GM18867 (cell line): ENCODE results near the gene SORD.

Source experiments
- ATAC-seq: cut with Tn5 transposase; IDR thresholded peaks from one replicate; pipeline ENCODE4 v1.9.1; 2021; ENCODE audit warnings: mild to moderate bottlenecking, moderate library complexity; ENCODE audit not compliant: unreplicated experiment

Gene SORD

GRCh38 chr15:45114751-45115085 lies 91.7 kb downstream of the SORD start:
- no peak for ATAC-seq

DNA sequence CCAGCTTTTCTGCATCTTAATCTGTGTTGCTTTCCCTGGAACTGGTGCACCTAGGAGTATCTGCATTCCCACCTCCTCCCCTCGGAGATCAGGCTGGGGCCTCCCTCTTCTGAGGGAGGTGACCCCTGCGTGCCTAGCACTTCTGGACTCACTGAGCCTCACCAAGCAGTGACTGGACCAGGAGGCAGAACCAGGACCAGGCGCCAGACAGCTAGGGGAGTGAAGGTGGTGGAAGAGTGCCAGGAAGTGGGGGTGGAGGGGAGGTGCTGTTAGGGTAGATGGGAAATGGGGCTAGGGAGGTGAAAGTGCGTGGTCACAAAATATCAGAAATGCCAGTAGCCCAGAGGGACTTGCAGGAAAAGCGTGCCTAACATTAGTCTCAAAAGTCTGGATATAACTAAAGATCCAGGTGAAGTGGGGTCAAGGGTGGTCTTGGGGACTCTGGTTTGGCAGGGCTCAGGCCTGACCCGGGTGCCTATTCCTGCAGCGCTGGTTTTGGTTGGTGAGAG lies 92.4 kb downstream of the SORD start:
- no peak for ATAC-seq

- ATAC-seq, result no peak
These were observed 93.0 kb downstream of the SORD start for GRCh38 chr15:45116006-45116481.

DNA sequence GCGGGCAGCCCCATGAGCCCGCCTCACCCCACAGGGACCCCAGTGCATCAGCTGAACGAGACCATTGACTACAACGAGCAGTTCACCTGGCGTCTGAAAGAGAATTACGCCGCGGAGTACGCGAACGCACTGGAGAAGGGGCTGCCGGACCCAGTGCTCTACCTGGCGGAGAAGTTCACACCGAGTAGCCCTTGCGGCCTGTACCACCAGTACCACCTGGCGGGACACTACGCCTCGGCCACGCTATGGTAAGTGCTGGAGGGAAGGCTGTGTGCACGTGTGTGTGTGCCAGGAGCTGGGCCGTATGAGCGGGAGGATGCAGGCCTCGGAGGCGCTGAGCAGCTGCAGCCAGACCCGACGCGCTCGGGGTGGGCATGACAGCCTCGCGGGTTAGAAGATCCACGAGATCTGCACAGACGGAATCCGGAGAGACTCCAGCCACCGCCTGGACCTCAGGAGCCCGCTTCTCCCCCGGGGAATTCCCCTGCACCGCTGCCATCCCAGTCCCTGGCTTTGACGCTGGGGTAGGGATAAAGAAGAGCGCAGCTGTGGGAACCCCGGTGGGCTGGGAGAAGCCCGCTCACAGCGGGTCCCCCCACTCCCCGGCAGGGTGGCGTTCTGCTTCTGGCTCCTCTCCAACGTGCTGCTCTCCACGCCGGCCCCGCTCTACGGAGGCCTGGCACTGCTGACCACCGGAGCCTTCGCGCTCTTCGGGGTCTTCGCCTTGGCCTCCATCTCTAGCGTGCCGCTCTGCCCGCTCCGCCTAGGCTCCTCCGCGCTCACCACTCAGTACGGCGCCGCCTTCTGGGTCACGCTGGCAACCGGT lies 93.7 kb downstream of the SORD start:
- no peak for ATAC-seq

DNA sequence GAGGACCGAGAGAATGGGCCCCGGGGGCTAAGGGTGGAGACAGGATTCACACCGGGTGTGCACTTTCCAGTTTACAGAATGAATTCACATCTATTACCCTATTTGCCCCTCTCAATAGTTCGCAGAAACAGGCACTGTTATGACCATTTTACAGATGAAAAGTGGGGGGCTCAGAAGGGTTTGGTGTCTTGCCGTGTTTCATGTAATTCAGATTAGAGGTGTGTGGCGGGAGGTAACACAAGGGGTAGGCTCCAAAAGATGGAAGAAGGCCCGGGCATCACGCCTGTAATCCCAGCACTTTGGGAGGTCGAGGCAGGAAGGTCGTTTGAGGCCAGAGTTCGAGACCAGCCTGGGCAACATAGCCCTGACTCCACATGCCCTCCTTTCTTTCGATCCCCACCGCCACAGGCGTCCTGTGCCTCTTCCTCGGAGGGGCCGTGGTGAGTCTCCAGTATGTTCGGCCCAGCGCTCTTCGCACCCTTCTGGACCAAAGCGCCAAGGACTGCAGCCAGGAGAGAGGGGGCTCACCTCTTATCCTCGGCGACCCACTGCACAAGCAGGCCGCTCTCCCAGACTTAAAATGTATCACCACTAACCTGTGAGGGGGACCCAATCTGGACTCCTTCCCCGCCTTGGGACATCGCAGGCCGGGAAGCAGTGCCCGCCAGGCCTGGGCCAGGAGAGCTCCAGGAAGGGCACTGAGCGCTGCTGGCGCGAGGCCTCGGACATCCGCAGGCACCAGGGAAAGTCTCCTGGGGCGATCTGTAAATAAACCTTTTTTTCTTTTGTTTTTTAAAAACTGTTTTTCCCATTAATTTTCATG lies 94.5 kb downstream of the SORD start:
- ATAC-seq, result peak; percentile 4

- peak; percentile 87 for ATAC-seq
These were observed 95.2 kb downstream of the SORD start for GRCh38 chr15:45118131-45118588.

GRCh38 chr15:45118996-45119395 lies 96.0 kb downstream of the SORD start:
- ATAC-seq, result no peak

DNA sequence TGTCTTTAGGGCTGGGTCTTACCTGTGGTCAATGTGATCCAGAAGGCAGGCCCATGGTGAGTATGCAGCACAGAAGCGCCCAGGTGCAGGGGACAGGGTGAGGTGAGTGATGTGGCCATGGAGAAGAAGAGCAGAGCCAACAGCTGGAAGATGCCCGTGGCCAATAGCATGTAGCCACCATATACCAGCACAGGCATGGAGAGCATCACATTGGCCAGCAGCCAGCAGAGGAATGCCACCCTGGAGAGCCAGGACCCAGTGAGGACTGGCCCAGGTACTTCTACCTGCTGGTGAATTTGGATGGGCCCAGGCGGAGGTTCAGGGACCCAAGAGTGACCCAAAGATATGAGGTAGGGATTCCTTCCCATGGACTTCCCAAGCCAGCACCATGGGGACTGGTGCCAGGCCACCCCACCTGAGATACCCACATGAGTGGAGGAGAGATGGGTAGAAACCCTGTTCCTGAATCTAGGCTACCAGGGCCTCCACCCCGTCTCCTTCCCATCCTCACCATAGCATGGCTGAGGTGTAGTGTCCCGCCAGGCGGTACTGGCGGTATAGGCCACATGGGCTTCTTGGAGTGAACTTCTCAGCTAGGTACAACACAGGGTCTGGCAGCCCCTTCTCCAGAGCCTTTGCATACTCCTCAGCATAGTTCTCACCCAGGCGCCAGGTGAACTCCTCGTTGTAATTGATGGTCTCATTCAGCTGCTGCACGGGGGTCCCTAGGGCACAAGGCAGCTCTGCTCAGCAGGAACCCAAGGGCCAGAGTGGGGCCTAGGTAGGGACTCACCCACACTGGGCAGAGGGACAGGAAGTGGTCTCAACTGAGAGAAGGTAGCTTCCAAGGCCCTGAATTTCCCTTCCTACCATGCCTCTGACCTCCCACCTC lies 97.3 kb downstream of the SORD start:
- no peak for ATAC-seq

DNA sequence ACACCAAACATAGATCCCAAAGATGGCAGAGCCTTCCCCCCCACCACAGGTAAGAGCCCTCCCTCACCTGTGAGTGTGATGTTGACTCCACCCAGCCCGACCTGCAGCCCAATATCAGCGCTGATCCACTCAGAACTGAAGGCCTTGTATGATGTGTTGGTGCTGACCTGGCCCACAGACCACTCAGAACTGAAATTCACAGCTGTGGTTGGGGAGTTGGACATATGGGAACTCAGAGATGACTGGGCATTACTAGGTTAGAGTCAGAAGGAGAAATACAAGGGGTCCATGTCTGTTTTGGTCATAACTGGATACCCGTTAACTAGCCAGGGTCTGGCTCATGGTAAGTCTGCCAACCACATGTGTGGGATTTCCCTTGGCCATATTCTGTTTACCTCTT lies 98.0 kb downstream of the SORD start:
- no peak for ATAC-seq

- ATAC-seq, result no peak
These were observed 98.9 kb downstream of the SORD start for GRCh38 chr15:45121706-45122417.

DNA sequence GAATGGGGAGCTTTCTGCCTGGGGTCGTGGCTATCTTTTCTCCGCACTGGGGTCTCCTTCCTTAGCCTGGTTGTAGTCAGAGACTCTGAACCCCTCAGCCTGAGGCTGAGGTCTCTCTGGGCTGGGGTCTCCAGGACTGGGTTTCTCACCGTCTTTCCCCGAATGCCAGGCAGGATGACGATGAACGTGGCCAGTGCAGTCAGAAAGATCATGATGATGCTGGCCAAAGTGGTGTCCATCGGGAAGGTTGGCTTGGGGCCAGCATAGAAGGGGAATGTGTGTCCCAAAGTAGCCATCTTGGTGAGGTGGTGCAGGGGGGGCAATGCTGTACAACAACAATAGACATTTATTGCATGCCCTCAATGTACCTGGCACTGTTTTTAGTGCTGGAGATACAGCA lies 99.7 kb downstream of the SORD start:
- no peak for ATAC-seq

- no peak for ATAC-seq
These were observed 100.4 kb downstream of the SORD start for GRCh38 chr15:45123397-45123796.

DNA sequence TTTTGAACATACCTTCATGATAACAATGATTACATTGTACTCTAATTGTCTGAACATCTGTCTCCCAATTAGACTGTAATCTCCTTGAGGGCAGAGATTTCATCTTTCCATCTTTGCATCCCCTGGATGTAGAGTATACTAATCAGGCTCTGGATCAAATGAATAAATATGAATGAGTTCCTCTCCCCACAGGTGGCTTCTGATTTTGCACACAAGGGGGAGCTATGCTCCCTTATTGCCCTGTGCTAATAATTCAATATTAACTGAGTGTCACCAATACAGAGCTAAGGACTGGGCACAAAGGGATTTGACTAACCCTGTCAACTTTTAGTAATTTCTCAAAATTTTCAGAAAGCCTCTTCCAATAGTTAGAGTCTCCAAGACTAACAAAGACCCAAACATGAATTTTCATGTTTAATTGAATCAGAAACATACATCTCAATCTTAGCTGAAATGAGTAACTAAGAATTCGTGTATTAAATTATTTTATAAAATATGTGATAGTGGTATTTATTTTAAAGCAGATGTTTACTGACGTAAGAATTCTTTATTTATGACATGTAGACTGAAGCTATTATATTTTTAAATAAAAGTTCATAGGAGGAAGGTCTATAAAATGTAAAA lies 103.7 kb downstream of the SORD start:
- no peak for ATAC-seq
